Cardiac muscle cell (in vitro differentiated cells and primary cell): ENCODE measurements around the gene PITPNB. TPM values are rescaled to one million over a fixed set of nuclear protein-coding genes. Genes with fewer than 3 reads are reported as not detected.

Source experiments
- DNase-seq, 2 donors: peaks; one replicate each; pipeline versions ENCODE4 v3.0.0 to v3.0.0-alpha.2; 2010 to 2017; ENCODE audit warnings: low read depth in 1 of 2, low spot score in 1 of 2
- H3K27ac ChIP-seq: fragments of 200-600 bp; sonication (generic); 2 replicates; pipeline ENCODE4 v1.5.1; 2016
- H3K27me3 ChIP-seq: fragments of 200-600 bp; sonication (generic); 2 replicates; pipeline ENCODE4 v1.6.0; 2016; ENCODE audit warnings: control low read depth
- H3K36me3 ChIP-seq: fragments of 200-600 bp; sonication (generic); 2 replicates; pipeline ENCODE4 v1.5.1; 2016; ENCODE audit warnings: control low read depth
- H3K4me1 ChIP-seq: fragments of 200-600 bp; sonication (generic); 2 replicates; pipeline ENCODE4 v1.8.1; 2017; ENCODE audit warnings: low read depth, mild to moderate bottlenecking, mixed run types
- H3K4me3 ChIP-seq: fragments of 200-600 bp; sonication (generic); 2 replicates; pipeline ENCODE4 v1.5.1; 2016; ENCODE audit warnings: mild to moderate bottlenecking
- H3K9me3 ChIP-seq: fragments of 200-600 bp; sonication (generic); 2 replicates; pipeline ENCODE4 v1.5.1; 2017; ENCODE audit warnings: low read depth, mild to moderate bottlenecking, control low read depth
- CTCF ChIP-seq: IDR thresholded peaks from 2 replicates; pipeline ENCODE4 v1.5.1; 2012; ENCODE audit warnings: low read depth, mild to moderate bottlenecking, low read length
- polyA plus RNA-seq: library from polyadenylated mRNA; unstranded; fragments of >200 nt; fragmentation: Nextera tagmentation; extraction: Ambion mirVana; gene quantifications from 2 replicates; pipeline ENCODE4 v1.2.1, GENCODE V29; 2016
- total RNA-seq: library from RNA; depleted of rRNA; stranded (reverse); fragments of >200 nt; gene quantifications from 2 replicates; pipeline ENCODE4 v1.2.3, GENCODE V29; 2016

The PITPNB gene
- total and polyA plus RNA-seq, 2 experiments from 2014 or later = 73.2 to 131 TPM

- Histone ChIP-seq H3K4me1 (peaks cover 27% of the 10 kb centered on the region), H3K27me3 (no peaks in the 10 kb centered on the region), H3K27ac (peak overlapping the region; percentile 4), H3K4me3 (no peak overlapping the region), H3K36me3 (peaks cover 63% of the 10 kb centered on the region), H3K9me3 (no peaks in the 10 kb centered on the region)
- TF ChIP-seq CTCF = no peak
- DNase-seq = no peak
Measured at GRCh38 chr22:27895600-27895999, 23.5 kb downstream of the PITPNB start.

GRCh38 chr22:27892811-27893210 lies 26.2 kb downstream of the PITPNB start:
- Histone ChIP-seq H3K36me3 (peaks cover 59% of the 10 kb centered on the region), H3K4me3 (no peak overlapping the region), H3K27ac (peak overlapping the region; percentile 83), H3K27me3 (no peaks in the 10 kb centered on the region), H3K4me1 (peaks cover 49% of the 10 kb centered on the region), H3K9me3 (no peaks in the 10 kb centered on the region)
- no peak for TF ChIP-seq CTCF
- no peak for DNase-seq

- TF ChIP-seq CTCF = no peak
- Histone ChIP-seq H3K4me3 (no peak overlapping the region), H3K27me3 (no peaks in the 10 kb centered on the region), H3K4me1 (peaks cover 57% of the 10 kb centered on the region), H3K9me3 (no peaks in the 10 kb centered on the region), H3K27ac (peak overlapping the region; percentile 83), H3K36me3 (peaks cover 54% of the 10 kb centered on the region)
- DNase-seq = peak in 1 of 2 donors; percentile 62
Measured at GRCh38 chr22:27892064-27892463, 27.0 kb downstream of the PITPNB start.

- H3K4me1 ChIP-seq = peaks cover 63% of the 10 kb centered on the region
- H3K36me3 ChIP-seq = peaks cover 20% of the 10 kb centered on the region
- no peak overlapping the region for H3K4me3 ChIP-seq
- DNase-seq = no peak
- no peaks in the 10 kb centered on the region for H3K27me3 ChIP-seq
- no peaks in the 10 kb centered on the region for H3K9me3 ChIP-seq
- peak overlapping the region; percentile 83 for H3K27ac ChIP-seq
- no peak for TF ChIP-seq CTCF
Measured at GRCh38 chr22:27888310-27888709, 30.7 kb downstream of the PITPNB start.

- Histone ChIP-seq H3K4me1 (peaks cover 63% of the 10 kb centered on the region), H3K4me3 (no peak overlapping the region), H3K9me3 (no peaks in the 10 kb centered on the region), H3K27me3 (no peaks in the 10 kb centered on the region), H3K36me3 (peaks cover 15% of the 10 kb centered on the region), H3K27ac (peak overlapping the region; percentile 83)
- no peak for DNase-seq
- TF ChIP-seq CTCF = no peak
Measured at GRCh38 chr22:27886843-27887151, 32.3 kb downstream of the PITPNB start.
